Measurements from ENCODE around the gene MAT2B.

MAT2B gene

DNA sequence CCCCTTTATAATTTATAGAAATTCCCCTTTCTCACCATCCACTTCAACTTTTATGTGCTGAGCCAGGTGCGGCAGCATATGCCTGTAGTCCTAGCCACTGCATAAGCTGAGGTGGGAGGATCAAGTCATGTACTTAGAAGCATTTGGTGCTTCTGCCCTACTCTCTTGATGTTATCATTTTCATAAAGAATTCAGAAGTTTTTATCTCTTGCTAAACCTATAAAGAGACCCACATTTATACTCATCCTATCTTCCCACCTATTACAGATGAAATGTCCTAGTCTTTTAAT lies 26.5 kb upstream of the MAT2B start:
- no peaks in the 10 kb centered on the region for H3K27me3 ChIP-seq (ENCODE audit: low read length)
- H3K79me2 ChIP-seq (ENCODE audit: insufficient read depth, low read length) = no peaks in the 10 kb centered on the region
- no peaks in the 10 kb centered on the region for H3K9me3 ChIP-seq (ENCODE audit: insufficient read depth, low read length)
- no peak overlapping the region for H3K9ac ChIP-seq (ENCODE audit: low read length)
- no peak overlapping the region for H3K4me3 ChIP-seq (ENCODE audit: insufficient read depth, low read length, poor library complexity, severe bottlenecking)
- H3K9me2 ChIP-seq (replicated peaks; ENCODE audit: insufficient read depth, low read length) = no peaks in the 10 kb centered on the region
- H3K4me2 ChIP-seq (ENCODE audit: low read depth, low read length, poor library complexity, severe bottlenecking) = no peak overlapping the region
- no peak overlapping the region for H2AFZ ChIP-seq (ENCODE audit: low read depth, low read length, severe bottlenecking)
- peaks cover 72% of the 10 kb centered on the region for H3K36me3 ChIP-seq (ENCODE audit: low read length)
- no peak overlapping the region for H3K27ac ChIP-seq (ENCODE audit: low read depth, low read length)
- no peaks in the 10 kb centered on the region for H4K20me1 ChIP-seq (ENCODE audit: low read depth, low read length)
- H3F3A ChIP-seq (ENCODE audit: insufficient read depth) = 0 out of 2 replicates have a peak, but pooled peaks cover 7% of the 10 kb centered on the region
- TF ChIP-seq, protein P1, sequence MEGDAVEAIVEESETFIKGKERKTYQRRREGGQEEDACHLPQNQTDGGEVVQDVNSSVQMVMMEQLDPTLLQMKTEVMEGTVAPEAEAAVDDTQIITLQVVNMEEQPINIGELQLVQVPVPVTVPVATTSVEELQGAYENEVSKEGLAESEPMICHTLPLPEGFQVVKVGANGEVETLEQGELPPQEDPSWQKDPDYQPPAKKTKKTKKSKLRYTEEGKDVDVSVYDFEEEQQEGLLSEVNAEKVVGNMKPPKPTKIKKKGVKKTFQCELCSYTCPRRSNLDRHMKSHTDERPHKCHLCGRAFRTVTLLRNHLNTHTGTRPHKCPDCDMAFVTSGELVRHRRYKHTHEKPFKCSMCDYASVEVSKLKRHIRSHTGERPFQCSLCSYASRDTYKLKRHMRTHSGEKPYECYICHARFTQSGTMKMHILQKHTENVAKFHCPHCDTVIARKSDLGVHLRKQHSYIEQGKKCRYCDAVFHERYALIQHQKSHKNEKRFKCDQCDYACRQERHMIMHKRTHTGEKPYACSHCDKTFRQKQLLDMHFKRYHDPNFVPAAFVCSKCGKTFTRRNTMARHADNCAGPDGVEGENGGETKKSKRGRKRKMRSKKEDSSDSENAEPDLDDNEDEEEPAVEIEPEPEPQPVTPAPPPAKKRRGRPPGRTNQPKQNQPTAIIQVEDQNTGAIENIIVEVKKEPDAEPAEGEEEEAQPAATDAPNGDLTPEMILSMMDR (IDR thresholded peaks at IDR 0.05; ENCODE audit: insufficient read depth, low read length, poor library complexity, severe bottlenecking) = no peak
- no peak for TF ChIP-seq EZH2phosphoT487 (conservative IDR thresholded peaks at IDR 0.05; ENCODE audit: low read length)

DNA sequence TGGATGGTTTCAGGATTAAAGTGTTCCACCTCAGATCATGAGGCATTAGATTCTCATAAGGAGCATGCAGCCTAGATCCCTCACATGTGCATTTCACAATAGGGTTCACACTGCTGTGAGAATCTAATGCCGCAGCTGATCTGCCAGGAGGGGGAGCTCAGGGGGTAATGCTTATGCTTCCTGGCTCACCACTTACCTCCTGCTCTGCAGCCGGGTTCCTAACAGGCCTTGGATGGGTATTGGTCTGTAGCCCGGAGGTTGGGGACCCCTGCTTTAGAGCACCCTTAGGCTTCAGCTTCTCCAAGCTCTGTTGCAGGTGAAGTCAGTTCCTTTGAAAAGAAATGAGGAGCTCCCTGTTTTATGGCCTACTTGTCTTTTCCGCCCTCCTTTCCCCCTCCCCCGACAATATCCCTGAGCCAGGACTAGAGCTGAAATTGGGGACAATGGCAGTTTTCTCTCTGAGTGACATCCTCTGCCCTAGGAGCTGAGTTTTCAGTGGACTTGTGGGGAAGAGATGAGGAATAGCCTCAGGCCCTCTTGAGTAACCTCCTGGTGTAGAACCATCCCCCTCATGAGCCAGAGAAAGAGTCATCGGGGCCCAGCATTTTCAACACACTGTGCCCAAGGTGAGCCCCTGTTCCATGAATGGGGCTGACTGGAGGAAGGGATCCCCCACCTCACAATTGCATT lies 16.2 kb upstream of the MAT2B start:
- Histone ChIP-seq H3K4me2 (ENCODE audit: low read depth, low read length, poor library complexity, severe bottlenecking) (no peak overlapping the region), H3K4me3 (ENCODE audit: insufficient read depth, low read length, poor library complexity, severe bottlenecking) (no peak overlapping the region), H3K27me3 (ENCODE audit: low read length) (no peaks in the 10 kb centered on the region), H3K9me2 (replicated peaks; ENCODE audit: insufficient read depth, low read length) (no peaks in the 10 kb centered on the region), H3K79me2 (ENCODE audit: insufficient read depth, low read length) (no peaks in the 10 kb centered on the region), H3K9me3 (ENCODE audit: insufficient read depth, low read length) (no peaks in the 10 kb centered on the region), H2AFZ (ENCODE audit: low read depth, low read length, severe bottlenecking) (no peak overlapping the region), H3F3A (ENCODE audit: insufficient read depth) (no peaks in the 10 kb centered on the region), H4K20me1 (ENCODE audit: low read depth, low read length) (no peaks in the 10 kb centered on the region), H3K27ac (ENCODE audit: low read depth, low read length) (no peak overlapping the region), H3K36me3 (ENCODE audit: low read length) (peaks cover 48% of the 10 kb centered on the region), H3K9ac (ENCODE audit: low read length) (no peak overlapping the region)
- no peak for TF ChIP-seq EZH2phosphoT487 (conservative IDR thresholded peaks at IDR 0.05; ENCODE audit: low read length)
- TF ChIP-seq, protein P1 (IDR thresholded peaks at IDR 0.05; ENCODE audit: insufficient read depth, low read length, poor library complexity, severe bottlenecking) = no peak

DNA sequence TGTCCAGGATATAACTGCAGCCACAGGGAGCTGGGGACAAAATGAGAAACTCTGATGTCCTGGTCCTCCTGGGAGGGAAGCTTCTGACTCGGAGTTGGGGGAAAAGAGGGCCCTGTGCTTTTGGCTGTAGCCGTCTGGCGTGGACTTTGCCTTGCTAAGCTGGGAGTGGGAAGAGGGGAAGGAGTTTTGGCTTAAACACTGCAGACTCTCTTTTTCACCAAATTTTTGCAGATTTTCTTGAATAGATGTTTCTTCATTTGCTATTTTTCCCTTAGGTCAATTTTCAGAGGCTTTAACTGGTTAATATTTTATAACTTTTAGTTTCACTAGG lies 15.7 kb upstream of the MAT2B start:
- no peaks in the 10 kb centered on the region for H3K27me3 ChIP-seq (ENCODE audit: low read length)
- H3K9me2 ChIP-seq (replicated peaks; ENCODE audit: insufficient read depth, low read length) = no peaks in the 10 kb centered on the region
- no peak overlapping the region for H3K4me3 ChIP-seq (ENCODE audit: insufficient read depth, low read length, poor library complexity, severe bottlenecking)
- H4K20me1 ChIP-seq (ENCODE audit: low read depth, low read length) = no peaks in the 10 kb centered on the region
- no peak overlapping the region for H3K27ac ChIP-seq (ENCODE audit: low read depth, low read length)
- no peak overlapping the region for H2AFZ ChIP-seq (ENCODE audit: low read depth, low read length, severe bottlenecking)
- no peak overlapping the region for H3K9ac ChIP-seq (ENCODE audit: low read length)
- no peak overlapping the region for H3K4me2 ChIP-seq (ENCODE audit: low read depth, low read length, poor library complexity, severe bottlenecking)
- peaks cover 43% of the 10 kb centered on the region for H3K36me3 ChIP-seq (ENCODE audit: low read length)
- H3K9me3 ChIP-seq (ENCODE audit: insufficient read depth, low read length) = no peaks in the 10 kb centered on the region
- no peaks in the 10 kb centered on the region for H3K79me2 ChIP-seq (ENCODE audit: insufficient read depth, low read length)
- no peaks in the 10 kb centered on the region for H3F3A ChIP-seq (ENCODE audit: insufficient read depth)
- TF ChIP-seq, protein P1 (IDR thresholded peaks at IDR 0.05; ENCODE audit: insufficient read depth, low read length, poor library complexity, severe bottlenecking) = no peak
- TF ChIP-seq EZH2phosphoT487 (conservative IDR thresholded peaks at IDR 0.05; ENCODE audit: low read length) = no peak

Data from SU-DHL-6 (cell line).